H9 (cell line): ENCODE results near the gene TM7SF3. TPM values are rescaled to one million over a fixed set of nuclear protein-coding genes. Genes with fewer than 3 reads are reported as not detected.

Experiments
- DNase-seq: peaks from one replicate; pipeline ENCODE4 v3.0.0-alpha.2; 2017
- H2AFZ ChIP-seq: one replicate; pipeline ENCODE4 v1.6.1; 2013; ENCODE audit warnings: mild to moderate bottlenecking, low read length, control low read depth, moderate library complexity
- H2AK5ac ChIP-seq: 2 replicates; pipeline ENCODE4 v1.6.1; 2013; ENCODE audit warnings: low read length, control low read depth, mixed read lengths; ENCODE audit not compliant: insufficient read length
- H2BK120ac ChIP-seq: one replicate; pipeline ENCODE4 v1.6.1; 2013; ENCODE audit warnings: low read depth, mild to moderate bottlenecking, low read length, control low read depth, inconsistent platforms; ENCODE audit not compliant: poor library complexity, severe bottlenecking
- H2BK12ac ChIP-seq: 2 replicates; pipeline ENCODE4 v1.6.1; 2013; ENCODE audit warnings: low read length, control low read depth, mixed read lengths, low read depth; ENCODE audit not compliant: insufficient read length
- H2BK15ac ChIP-seq: 2 replicates; pipeline ENCODE4 v1.6.1; 2013; ENCODE audit warnings: low read depth, low read length, control low read depth
- H2BK20ac ChIP-seq: one replicate; pipeline ENCODE4 v1.6.1; 2013; ENCODE audit warnings: low read depth, mild to moderate bottlenecking, low read length, control low read depth, inconsistent platforms; ENCODE audit not compliant: poor library complexity, severe bottlenecking
- H2BK5ac ChIP-seq: 2 replicates; pipeline ENCODE4 v1.6.1; 2013; ENCODE audit warnings: low read length, control low read depth, mixed read lengths; ENCODE audit not compliant: insufficient read length
- H3K14ac ChIP-seq: 2 replicates; pipeline ENCODE4 v1.6.1; 2013; ENCODE audit warnings: low read length, control low read depth; ENCODE audit not compliant: insufficient read depth
- H3K18ac ChIP-seq: 2 replicates; pipeline ENCODE4 v1.6.1; 2013; ENCODE audit warnings: low read depth, mild to moderate bottlenecking, mixed read lengths, low read length, control low read depth; ENCODE audit not compliant: insufficient read length
- H3K23ac ChIP-seq: 2 replicates; pipeline ENCODE4 v1.6.1; 2013; ENCODE audit warnings: low read length, control low read depth, mixed read lengths, low read depth; ENCODE audit not compliant: insufficient read length
- H3K23me2 ChIP-seq: 2 replicates; pipeline ENCODE4 v1.6.1; 2013; ENCODE audit warnings: low read depth, mild to moderate bottlenecking, mixed read lengths, low read length, control low read depth; ENCODE audit not compliant: insufficient read length, poor library complexity, severe bottlenecking
- H3K27ac ChIP-seq: 2 replicates; pipeline ENCODE4 v1.5.1; 2013; ENCODE audit warnings: low read length, control low read depth, mixed read lengths, low read depth; ENCODE audit not compliant: insufficient read length
- H3K27me3 ChIP-seq: 2 replicates; pipeline ENCODE4 v1.6.1; 2013; ENCODE audit warnings: low read length, control low read depth, inconsistent platforms; ENCODE audit not compliant: insufficient read depth
- H3K4ac ChIP-seq: 2 replicates; pipeline ENCODE4 v1.6.1; 2013; ENCODE audit warnings: low read depth, mild to moderate bottlenecking, control low read depth, inconsistent platforms, low read length, moderate library complexity
- H3K4me1 ChIP-seq: 2 replicates; pipeline ENCODE4 v1.6.1; 2013; ENCODE audit warnings: low read length, control low read depth, inconsistent platforms; ENCODE audit not compliant: insufficient read depth
- H3K4me2 ChIP-seq: 2 replicates; pipeline ENCODE4 v1.6.1; 2013; ENCODE audit warnings: low read length, control low read depth, mixed read lengths; ENCODE audit not compliant: insufficient read length, insufficient read depth
- H3K56ac ChIP-seq: 2 replicates; pipeline ENCODE4 v1.6.1; 2013; ENCODE audit warnings: low read depth, mild to moderate bottlenecking, mixed read lengths, low read length, control low read depth; ENCODE audit not compliant: insufficient read length
- H3K79me1 ChIP-seq: 2 replicates; pipeline ENCODE4 v1.6.1; 2013; ENCODE audit warnings: low read depth, mild to moderate bottlenecking, moderate library complexity, low read length, control low read depth, inconsistent platforms; ENCODE audit not compliant: insufficient read depth, poor library complexity, severe bottlenecking
- H3K79me2 ChIP-seq: 2 replicates; pipeline ENCODE4 v1.6.1; 2013; ENCODE audit warnings: low read length, control low read depth, inconsistent platforms; ENCODE audit not compliant: insufficient read depth
- H3K9ac ChIP-seq: 2 replicates; pipeline ENCODE4 v1.6.1; 2013; ENCODE audit warnings: low read length, control low read depth, mixed read lengths; ENCODE audit not compliant: insufficient read length; ENCODE audit errors: extremely low read depth
- H3K9me3 ChIP-seq: one replicate; pipeline ENCODE4 v1.6.1; 2013; ENCODE audit warnings: low read depth, low read length, inconsistent platforms; ENCODE audit not compliant: control insufficient read depth
- H3T11ph ChIP-seq: one replicate; pipeline ENCODE4 v1.6.1; 2013; ENCODE audit warnings: mild to moderate bottlenecking, low read length, control low read depth, inconsistent platforms
- H4K20me1 ChIP-seq: one replicate; pipeline ENCODE4 v1.6.1; 2013; ENCODE audit not compliant: control insufficient read depth, insufficient read length, insufficient read depth
- H4K5ac ChIP-seq: 2 replicates; pipeline ENCODE4 v1.6.1; 2013; ENCODE audit warnings: low read depth, mild to moderate bottlenecking, mixed read lengths, low read length, control low read depth; ENCODE audit not compliant: insufficient read length
- H4K8ac ChIP-seq: replicated peaks from 2 replicates; pipeline ENCODE4 v1.6.1; 2013; ENCODE audit warnings: low read length, control low read depth, mixed read lengths, low read depth; ENCODE audit not compliant: insufficient read length
- H4K91ac ChIP-seq: 2 replicates; pipeline ENCODE4 v1.6.1; 2013; ENCODE audit warnings: low read depth, mild to moderate bottlenecking, moderate library complexity, mixed read lengths, low read length, control low read depth; ENCODE audit not compliant: insufficient read length
- H3K27ac Mint-ChIP-seq, 3 experiments: 2 replicates in 2 of 3; 3 replicates in 1 of 3; pipeline ENCODE4 v1.8.0; 2020 to 2021; ENCODE audit warnings: mixed read lengths in 3 of 3, mild to moderate bottlenecking in 1 of 3, moderate library complexity in 1 of 3
- H3K27me3 Mint-ChIP-seq: 2 replicates; pipeline ENCODE4 v1.8.0; 2021; ENCODE audit warnings: low read depth, mild to moderate bottlenecking, moderate library complexity, mixed read lengths
- H3K36me3 Mint-ChIP-seq, 3 experiments: 2 replicates in 2 of 3; 3 replicates in 1 of 3; pipeline ENCODE4 v1.8.0; 2020 to 2021; ENCODE audit warnings: low read depth in 3 of 3, mixed read lengths in 3 of 3; ENCODE audit not compliant: insufficient read depth in 1 of 3
- H3K4me1 Mint-ChIP-seq, 2 experiments: 2 replicates each; pipeline ENCODE4 v1.8.0; 2020; ENCODE audit warnings: mixed read lengths in 2 of 2
- H3K4me3 Mint-ChIP-seq, 2 experiments: 2 replicates in 1 of 2; 3 replicates in 1 of 2; pipeline ENCODE4 v1.8.0; 2020 to 2021; ENCODE audit warnings: mild to moderate bottlenecking in 2 of 2, mixed read lengths in 2 of 2, moderate library complexity in 1 of 2
- H3K9me3 Mint-ChIP-seq, 2 experiments: 2 replicates in 1 of 2; 3 replicates in 1 of 2; pipeline ENCODE4 v1.8.0; 2020; ENCODE audit warnings: mild to moderate bottlenecking in 2 of 2, mixed read lengths in 2 of 2, moderate library complexity in 1 of 2
- CTCF ChIP-seq: fragments of 200-600 bp; sonication (generic); conservative IDR thresholded peaks from 3 replicates; pipeline ENCODE4 v1.8.0; 2021; ENCODE audit warnings: antibody characterized with exemption, mild to moderate bottlenecking
- WGBS: extraction: QIAGEN DNeasy Blood & Tissue Kit; methylation state at CpG from one replicate; pipeline ENCODE4 v1.1.7; 2013; ENCODE audit warnings: missing lambda C conversion rate, low lambda C conversion rate, mixed read lengths; ENCODE audit not compliant: insufficient read length; ENCODE audit errors: extremely low coverage; 5-methylcytosine and 5-hydroxymethylcytosine counted together
- total RNA-seq: library from RNA; stranded (reverse); gene quantifications from 2 replicates; pipeline ENCODE4 v1.2.1, GENCODE V29; 2021

The TM7SF3 gene
- total RNA-seq, 1 experiment from 2014 or later, result 74.9 TPM

- H3K4me3 Mint-ChIP-seq, result peak overlapping the region; percentile 28 to 95; a peak in 3 of 5 replicates
- Histone ChIP-seq H4K20me1 (no peaks in the 10 kb centered on the region), H3K27me3 (no peaks in the 10 kb centered on the region), H2BK120ac (no peak overlapping the region), H2AK5ac (no peak overlapping the region), H3K14ac (no peak overlapping the region), H3K27ac (no peak overlapping the region), H4K5ac (no peak overlapping the region), H3T11ph (no peak overlapping the region), H2BK20ac (no peak overlapping the region), H3K56ac (no peak overlapping the region), H4K8ac (no peak overlapping the region), H2BK5ac (no peak overlapping the region), H3K9me3 (no peaks in the 10 kb centered on the region), H3K9ac (no peak overlapping the region), H3K4me1 (peaks cover 3% of the 10 kb centered on the region; the same call in 1 of the 2 replicates), H2BK12ac (no peak overlapping the region), H2BK15ac (no peak overlapping the region), H3K18ac (no peak overlapping the region), H4K91ac (no peak overlapping the region), H3K4ac (no peak overlapping the region), H2AFZ (no peak overlapping the region), H3K79me2 (peaks cover 17% of the 10 kb centered on the region; the same call in 1 of the 2 replicates), H3K4me2 (no peak overlapping the region), H3K23me2 (no peaks in the 10 kb centered on the region), H3K23ac (no peak overlapping the region), H3K79me1 (peaks cover 11% of the 10 kb centered on the region)
- no CpG with 5 or more reads among the region's 1 CpG for WGBS
- TF ChIP-seq CTCF, result no peak
- H3K27ac Mint-ChIP-seq, result no peak overlapping the region
- no peak for DNase-seq
- H3K4me1 Mint-ChIP-seq, result peaks cover 19 to 20% of the 10 kb centered on the region in 2 experiments
- peaks cover 0 to under 1% (median 0%) of the 10 kb centered on the region in 3 experiments; a peak in 1 of 7 replicates for H3K36me3 Mint-ChIP-seq
- no peaks in the 10 kb centered on the region; a peak in 1 of 5 replicates for H3K9me3 Mint-ChIP-seq
- no peaks in the 10 kb centered on the region for H3K27me3 Mint-ChIP-seq
Observed at GRCh38 chr12:26939953-26940352, 74.2 kb downstream of the TM7SF3 start.
